ENCODE measurements around the gene SAPCD2.
"Not testable (repeated sequence)": the region's sequence is repeated elsewhere in the genome, so short reads cannot be mapped to it uniquely, and the experiment has no call there.

Gene SAPCD2

GRCh38 chr9:137064027-137064879 lies 6.1 kb downstream of the SAPCD2 start:
- DNase-seq, result peak in 5 of 6 experiments; percentile 22 to 50 (median 30)

GRCh38 chr9:137063311-137064026 lies 6.9 kb downstream of the SAPCD2 start:
- no peak for DNase-seq

DNA sequence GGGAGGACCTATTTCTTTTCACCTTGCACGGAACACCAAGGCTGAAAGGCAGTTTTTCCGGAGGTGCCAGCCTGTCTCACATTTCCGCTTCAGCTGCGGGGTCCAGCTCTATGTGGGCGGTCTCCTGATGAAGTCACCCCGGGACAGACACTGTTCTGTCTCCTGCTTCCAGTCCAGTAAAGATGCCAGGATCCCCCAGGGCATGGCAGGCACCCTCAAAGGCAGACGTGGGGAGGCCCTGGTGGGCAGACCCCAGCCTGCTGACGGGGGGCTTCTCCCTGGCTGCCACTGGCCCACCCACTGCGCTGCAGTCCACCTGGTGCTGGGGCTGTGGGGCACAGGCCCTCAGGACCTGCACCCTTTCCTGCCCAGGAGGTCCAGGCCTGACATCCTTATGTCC lies 7.6 kb downstream of the SAPCD2 start:
- not testable (repeated sequence) for DNase-seq

DNA sequence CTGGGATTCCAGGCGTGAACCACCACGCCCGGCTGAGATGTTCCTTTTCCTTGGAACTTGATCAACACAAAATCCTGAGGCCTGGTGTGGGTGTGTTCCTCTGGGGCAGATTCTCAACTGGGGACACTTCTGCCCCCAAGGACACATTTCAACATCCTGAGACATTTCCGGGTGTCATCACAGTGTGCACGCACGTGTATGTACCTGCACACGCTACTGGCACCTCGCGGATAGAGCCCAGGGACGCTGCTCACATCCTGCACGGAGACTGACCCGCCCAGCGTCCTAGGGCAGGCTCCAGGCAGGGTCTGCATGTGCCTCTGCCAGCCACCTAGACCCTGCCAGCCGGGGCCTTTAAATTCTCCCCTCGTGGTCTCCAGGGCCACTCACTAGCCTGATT lies 8.0 kb downstream of the SAPCD2 start:
- no peak for DNase-seq

GRCh38 chr9:137058521-137059234 lies 11.7 kb downstream of the SAPCD2 start:
- no peak for DNase-seq

DNA sequence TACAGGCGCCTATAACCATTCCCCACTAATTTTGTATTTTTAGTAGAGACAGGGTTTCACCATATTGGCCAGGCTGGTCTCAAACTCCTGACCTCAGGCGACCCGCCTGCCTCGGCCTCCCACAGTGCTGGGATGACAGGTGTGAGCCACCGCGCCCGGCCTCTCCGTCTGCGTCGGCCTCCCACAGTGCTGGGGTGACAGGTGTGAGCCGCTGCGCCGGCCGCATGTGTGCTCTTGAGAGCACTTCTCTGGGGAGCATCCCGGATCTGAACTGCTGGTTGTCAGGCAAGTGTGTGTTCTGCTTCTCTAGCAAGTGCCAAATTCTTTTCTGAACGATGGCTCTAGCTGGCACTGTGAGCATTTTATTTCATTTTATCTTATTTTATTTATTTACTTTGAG lies 12.8 kb downstream of the SAPCD2 start:
- no peak for DNase-seq

DNA sequence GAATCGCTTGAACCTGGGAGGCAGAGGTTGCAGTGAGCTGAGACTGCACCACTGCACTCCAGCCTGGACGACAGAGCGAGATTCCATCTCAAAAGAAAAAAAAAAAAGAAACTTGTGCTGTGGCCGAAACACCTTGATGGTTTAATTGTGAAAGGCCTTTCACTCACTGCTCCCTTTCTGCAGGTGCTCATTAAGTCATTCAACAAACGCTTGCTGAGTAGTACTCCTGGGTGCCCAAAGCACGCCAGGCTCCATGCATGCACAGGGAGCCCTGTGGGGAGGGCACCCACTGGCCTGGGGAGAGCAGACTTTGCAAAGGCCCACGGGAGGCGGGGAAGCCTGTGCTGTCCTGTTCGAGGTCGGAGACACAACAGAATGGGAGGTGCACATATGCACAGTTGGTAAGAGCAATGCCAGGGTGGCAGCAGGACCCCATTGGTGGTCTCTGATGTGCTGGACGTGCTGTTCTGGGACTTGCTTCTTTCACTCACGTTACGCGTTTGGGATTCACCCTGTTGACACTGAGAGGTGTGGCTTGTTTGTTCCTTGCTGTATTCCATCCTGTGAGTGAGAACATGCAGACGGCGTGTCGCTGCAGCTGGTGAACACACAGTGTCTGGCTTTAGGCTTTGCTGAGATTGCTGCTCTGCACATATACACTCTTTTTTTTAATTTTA lies 13.5 kb downstream of the SAPCD2 start:
- DNase-seq, result no peak

GRCh38 chr9:137055385-137056364 lies 14.7 kb downstream of the SAPCD2 start:
- DNase-seq, result no peak

DNA sequence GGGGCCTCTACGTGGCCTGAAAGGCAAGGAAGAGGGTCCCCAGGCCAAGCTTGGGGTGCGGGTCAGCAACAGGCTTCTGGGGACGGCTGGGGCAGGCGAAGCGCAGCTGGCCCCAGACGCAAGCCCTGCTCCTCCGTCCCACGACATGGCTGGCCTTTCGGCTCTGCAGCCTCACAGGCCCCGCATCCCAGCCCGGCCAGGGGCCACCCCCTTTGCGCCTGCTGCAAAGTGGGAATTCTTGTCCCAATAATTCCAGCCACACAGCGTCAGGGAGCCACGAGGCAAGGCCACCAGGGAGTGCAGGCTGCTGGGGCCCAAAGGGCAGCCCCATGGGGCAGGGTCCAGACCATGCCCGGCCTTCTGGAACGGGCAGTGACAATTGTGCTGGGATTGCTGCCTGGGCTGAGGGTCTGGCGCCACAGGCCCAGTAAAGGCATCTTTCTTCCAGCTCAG lies 15.4 kb downstream of the SAPCD2 start:
- no peak for DNase-seq

- peak in 1 of 6 experiments; percentile 26 for DNase-seq
Observed at GRCh38 chr9:137053944-137054931, 16.1 kb downstream of the SAPCD2 start, which contains the start of gene ENTPD2. ENTPD2 (minus strand) TSS chr9:137054061; CDS start chr9:137053997, 64 bp downstream.

GRCh38 chr9:137052998-137053943 lies 17.1 kb downstream of the SAPCD2 start:
- peak in 1 of 6 experiments; percentile 21 for DNase-seq

GRCh38 chr9:137052293-137052692 lies 18.1 kb downstream of the SAPCD2 start:
- no peak for DNase-seq

DNA sequence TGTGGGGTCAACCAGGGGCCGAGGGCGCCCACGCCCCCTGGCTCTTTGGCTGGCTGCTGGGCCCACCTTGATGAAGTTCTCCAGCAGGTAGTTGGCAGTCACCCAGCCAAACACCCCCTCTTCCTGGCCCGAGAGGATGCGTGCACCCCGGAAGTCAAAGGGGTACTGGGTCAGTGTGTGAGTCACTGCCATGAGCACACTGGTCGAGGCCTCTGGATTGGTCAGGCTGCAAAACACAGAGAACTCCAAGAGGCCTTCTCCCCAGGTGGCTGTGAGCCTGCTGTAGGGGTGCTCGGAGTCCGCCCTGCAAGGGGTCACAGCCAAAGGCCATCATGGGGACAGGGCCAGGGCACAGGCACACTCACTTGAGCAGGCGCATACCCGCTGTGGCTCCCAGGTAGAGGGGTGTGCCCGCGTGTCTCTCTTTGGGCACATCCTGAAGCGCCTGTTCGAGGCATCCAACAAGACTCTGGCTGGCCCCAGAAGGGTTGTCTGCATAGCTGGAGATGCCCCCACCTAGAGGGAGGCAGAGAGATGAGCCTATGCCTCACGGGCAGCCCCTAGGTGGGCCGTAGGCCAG lies 19.1 kb downstream of the SAPCD2 start:
- DNase-seq, result no peak

- DNase-seq, result no peak
Observed at GRCh38 chr9:137050570-137050969, 19.8 kb downstream of the SAPCD2 start.

- DNase-seq, result peak in 4 of 6 experiments; percentile 34 to 43 (median 36)
Observed at GRCh38 chr9:137049544-137050449, 20.6 kb downstream of the SAPCD2 start.

DNA sequence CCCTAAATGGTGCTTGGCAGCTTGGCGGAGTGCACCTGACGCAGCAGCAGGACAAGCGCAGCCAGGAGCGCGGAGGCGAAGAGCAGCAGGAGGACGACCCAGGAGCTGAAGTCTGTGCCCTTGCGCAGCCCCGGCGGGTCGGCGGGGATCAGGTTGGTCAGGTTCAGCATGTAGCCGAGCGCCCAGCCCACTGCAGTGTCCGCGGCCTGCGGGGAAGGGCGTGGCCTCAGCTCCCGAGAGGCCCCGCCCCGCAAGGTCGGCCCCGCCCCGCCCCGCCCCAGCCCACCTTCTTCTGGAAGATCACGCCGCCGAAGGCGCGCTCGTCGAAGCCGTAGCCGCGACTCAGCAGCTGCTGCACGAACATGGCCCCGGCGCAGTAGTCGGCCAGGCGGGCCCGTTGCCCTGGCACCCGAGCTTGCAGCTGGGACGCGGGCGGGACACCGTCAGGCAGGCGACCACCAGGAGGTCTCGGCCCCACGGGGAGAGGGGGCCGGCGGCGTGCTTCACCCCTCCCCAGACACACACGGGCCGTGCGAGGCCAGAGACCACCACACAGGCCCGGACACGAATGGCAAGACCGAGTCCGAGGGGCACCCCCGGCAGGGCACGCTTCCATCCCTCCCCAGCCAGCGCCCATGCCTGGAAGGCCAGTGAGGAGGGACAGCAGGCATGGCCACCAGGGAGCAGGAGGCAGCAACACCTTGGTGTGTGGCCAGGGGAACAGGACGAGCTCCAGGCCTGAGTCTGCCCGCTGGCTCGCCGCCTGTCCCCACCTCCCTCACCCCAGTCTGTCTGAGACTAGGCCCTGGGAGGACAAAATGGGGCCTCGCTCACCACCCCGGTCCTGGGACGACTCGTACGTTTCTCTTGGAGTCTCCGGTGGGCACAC lies 21.5 kb downstream of the SAPCD2 start:
- DNase-seq, result no peak
